Measurements from ENCODE around the gene TMEM123. TPM values are rescaled to one million over a fixed set of nuclear protein-coding genes. Genes with fewer than 3 reads are reported as not detected.
A peak's percentile ranks its signal among the peaks of the same experiment; 100 is the strongest.

Gene TMEM123
- total RNA-seq, 1 donor from 2014 or later: 156 TPM

DNA sequence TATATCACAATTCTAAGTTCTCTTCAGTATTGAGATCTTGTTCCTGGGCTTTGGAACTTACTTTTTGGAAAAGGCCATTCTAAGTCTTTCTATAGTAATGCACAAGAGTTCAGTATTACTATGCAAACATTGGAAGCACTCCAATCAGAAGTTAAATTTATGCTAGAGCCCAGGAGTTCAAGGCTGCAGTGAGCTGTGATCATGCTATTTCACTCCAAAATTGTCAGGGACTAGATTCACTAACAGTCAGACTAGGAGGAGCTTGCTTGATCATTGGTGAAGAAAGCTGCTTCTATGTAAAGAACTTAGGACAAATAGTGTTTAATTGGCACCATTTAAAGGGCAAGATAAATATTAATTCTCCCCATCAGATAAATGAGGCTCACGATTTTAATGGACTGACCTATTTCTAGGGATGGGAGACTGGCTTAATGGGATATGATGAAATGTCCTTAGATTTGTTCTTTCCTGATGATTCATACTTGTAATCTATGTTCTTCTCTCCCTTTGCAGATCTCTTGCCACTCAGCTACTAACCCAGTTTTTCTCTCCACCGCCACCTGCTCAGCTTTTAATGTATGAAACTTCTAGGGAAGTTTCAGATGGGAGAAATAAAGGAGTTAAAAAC lies 32.6 kb upstream of the TMEM123 start:
- no peak for DNase-seq (ENCODE audit: extremely low spot score in 2 of 2)
- H3K4me1 ChIP-seq: no peaks in the 10 kb centered on the region
- H3K4me3 ChIP-seq: no peak overlapping the region
- no peaks in the 10 kb centered on the region for H3K27me3 ChIP-seq
- TF ChIP-seq, protein P1, sequence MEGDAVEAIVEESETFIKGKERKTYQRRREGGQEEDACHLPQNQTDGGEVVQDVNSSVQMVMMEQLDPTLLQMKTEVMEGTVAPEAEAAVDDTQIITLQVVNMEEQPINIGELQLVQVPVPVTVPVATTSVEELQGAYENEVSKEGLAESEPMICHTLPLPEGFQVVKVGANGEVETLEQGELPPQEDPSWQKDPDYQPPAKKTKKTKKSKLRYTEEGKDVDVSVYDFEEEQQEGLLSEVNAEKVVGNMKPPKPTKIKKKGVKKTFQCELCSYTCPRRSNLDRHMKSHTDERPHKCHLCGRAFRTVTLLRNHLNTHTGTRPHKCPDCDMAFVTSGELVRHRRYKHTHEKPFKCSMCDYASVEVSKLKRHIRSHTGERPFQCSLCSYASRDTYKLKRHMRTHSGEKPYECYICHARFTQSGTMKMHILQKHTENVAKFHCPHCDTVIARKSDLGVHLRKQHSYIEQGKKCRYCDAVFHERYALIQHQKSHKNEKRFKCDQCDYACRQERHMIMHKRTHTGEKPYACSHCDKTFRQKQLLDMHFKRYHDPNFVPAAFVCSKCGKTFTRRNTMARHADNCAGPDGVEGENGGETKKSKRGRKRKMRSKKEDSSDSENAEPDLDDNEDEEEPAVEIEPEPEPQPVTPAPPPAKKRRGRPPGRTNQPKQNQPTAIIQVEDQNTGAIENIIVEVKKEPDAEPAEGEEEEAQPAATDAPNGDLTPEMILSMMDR (IDR thresholded peaks at IDR 0.05): no peak
- TF ChIP-seq POLR2AphosphoS5 (IDR thresholded peaks at IDR 0.05; ENCODE audit: insufficient read depth in 1 of 2, low read depth in 1 of 2) (peak in 1 of 2 donors; percentile 32), POLR2A (IDR thresholded peaks at IDR 0.05) (no peak)
- no peak overlapping the region for H3K27ac ChIP-seq
- no peaks in the 10 kb centered on the region for H3K36me3 ChIP-seq
- H3K9me3 ChIP-seq: no peaks in the 10 kb centered on the region
- intact Hi-C loops (cut with DNase I): no loop called here

DNA sequence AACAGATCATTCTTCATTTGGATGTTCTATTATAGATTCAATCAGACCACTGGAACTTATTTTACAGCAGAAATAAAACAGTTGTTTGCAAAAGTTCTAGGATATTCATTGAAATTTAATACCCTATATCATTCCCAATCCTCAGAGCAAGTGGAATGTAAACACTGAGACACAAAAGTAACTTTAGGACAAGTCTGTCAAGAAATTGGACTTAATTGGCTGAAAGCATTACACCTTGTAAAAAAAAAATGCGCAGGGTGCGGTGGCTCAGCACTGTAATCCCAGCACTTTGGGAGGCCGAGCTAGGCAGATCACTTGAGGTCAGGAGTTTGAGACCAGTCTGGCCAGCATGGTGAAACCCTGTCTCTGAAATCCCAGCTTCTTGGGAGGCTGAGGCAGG lies 29.9 kb upstream of the TMEM123 start:
- Histone ChIP-seq H3K27ac (no peak overlapping the region), H3K36me3 (no peaks in the 10 kb centered on the region), H3K27me3 (no peaks in the 10 kb centered on the region), H3K4me3 (no peak overlapping the region), H3K4me1 (no peaks in the 10 kb centered on the region), H3K9me3 (no peaks in the 10 kb centered on the region)
- TF ChIP-seq POLR2A (IDR thresholded peaks at IDR 0.05) (no peak), POLR2AphosphoS5 (IDR thresholded peaks at IDR 0.05; ENCODE audit: insufficient read depth in 1 of 2, low read depth in 1 of 2) (no peak)
- TF ChIP-seq, protein P1 (IDR thresholded peaks at IDR 0.05): no peak
- no peak for DNase-seq (ENCODE audit: extremely low spot score in 2 of 2)
- intact Hi-C loops (cut with DNase I): no loop called here

DNA sequence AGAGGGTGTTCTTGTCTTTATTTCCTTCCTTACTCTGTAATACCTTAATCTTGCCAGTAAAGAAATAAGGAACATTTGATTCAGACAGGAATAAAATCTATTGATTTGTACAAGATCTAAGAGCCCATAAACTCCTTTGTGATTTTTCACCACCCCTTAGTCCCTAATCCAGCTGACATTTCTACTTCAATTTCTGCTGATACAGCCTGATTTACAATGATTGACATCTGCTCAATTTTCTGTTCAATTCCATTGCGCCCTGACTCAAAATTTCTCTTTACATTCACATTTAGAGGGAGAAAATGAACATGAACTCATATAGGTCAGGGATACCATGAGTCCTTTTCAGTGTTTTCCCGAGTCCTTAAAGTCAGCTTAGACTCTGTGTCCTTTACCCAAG lies 27.2 kb upstream of the TMEM123 start:
- Histone ChIP-seq H3K27me3 (no peaks in the 10 kb centered on the region), H3K9me3 (no peaks in the 10 kb centered on the region), H3K4me1 (peaks cover 15% of the 10 kb centered on the region), H3K27ac (no peak overlapping the region), H3K36me3 (no peaks in the 10 kb centered on the region), H3K4me3 (no peak overlapping the region)
- TF ChIP-seq, protein P1 (IDR thresholded peaks at IDR 0.05): no peak
- DNase-seq (ENCODE audit: extremely low spot score in 2 of 2): no peak
- intact Hi-C loops (cut with DNase I): no loop called here

DNA sequence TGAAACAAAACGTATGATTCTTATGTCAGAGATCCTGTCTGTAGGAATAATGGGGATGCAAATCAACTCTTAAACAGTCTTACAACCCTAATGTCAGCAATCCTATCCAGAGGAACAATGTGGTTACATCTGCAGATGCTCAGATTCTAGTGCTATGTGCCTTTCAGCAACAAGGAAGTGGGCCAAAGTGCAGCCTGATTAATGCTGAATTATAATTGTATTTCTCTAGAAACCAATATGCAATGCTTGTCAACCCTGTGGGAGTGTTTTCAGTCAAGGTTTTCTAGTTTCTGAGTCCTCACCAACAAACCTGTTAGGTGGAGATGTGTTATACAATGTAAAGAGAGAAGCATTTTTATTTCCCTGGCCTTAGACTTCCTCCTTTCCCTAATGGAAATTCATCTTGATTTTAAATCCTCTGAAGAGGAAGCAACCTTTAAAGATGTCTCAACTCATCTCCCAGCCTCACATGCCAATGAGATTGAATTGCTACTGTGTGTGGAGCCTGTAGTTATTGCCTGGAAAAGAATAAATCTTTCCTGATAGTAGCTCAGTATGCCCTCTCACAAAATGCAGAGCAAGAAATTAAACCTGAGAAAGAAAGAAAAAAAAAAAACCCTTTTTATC lies 26.2 kb upstream of the TMEM123 start:
- H3K27ac ChIP-seq: no peak overlapping the region
- TF ChIP-seq POLR2A (IDR thresholded peaks at IDR 0.05) (no peak), POLR2AphosphoS5 (IDR thresholded peaks at IDR 0.05; ENCODE audit: insufficient read depth in 1 of 2, low read depth in 1 of 2) (no peak)
- TF ChIP-seq, protein P1 (IDR thresholded peaks at IDR 0.05): no peak
- no peak for DNase-seq (ENCODE audit: extremely low spot score in 2 of 2)
- H3K9me3 ChIP-seq: no peaks in the 10 kb centered on the region
- intact Hi-C loops (cut with DNase I): no loop called here
- no peaks in the 10 kb centered on the region for H3K27me3 ChIP-seq
- H3K36me3 ChIP-seq: no peaks in the 10 kb centered on the region
- peaks cover 15% of the 10 kb centered on the region for H3K4me1 ChIP-seq
- no peak overlapping the region for H3K4me3 ChIP-seq

DNA sequence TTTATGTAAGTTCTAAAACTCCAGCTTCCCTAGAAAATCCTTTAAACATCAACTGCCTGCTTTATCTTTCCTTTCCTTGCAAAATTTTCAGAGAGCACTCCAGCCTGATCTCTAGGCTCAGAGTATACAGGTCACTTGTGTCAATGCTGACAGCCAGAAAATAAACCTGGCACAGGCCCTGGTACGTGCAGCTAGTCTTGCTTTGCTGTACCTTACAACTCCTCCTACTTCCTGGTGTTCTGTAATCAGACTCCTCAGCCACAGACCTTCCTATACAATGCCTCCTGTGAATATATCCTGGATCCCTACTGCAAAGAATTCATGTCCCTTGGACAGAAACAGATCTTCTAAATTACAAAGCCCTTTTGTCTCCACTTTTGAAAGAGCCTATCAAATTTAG lies 24.2 kb upstream of the TMEM123 start:
- H3K9me3 ChIP-seq: no peaks in the 10 kb centered on the region
- no peaks in the 10 kb centered on the region for H3K36me3 ChIP-seq
- TF ChIP-seq POLR2AphosphoS5 (IDR thresholded peaks at IDR 0.05; ENCODE audit: insufficient read depth in 1 of 2, low read depth in 1 of 2): peak in 1 of 2 donors; percentile 47
- no peak for TF ChIP-seq POLR2A (IDR thresholded peaks at IDR 0.05)
- TF ChIP-seq, protein P1 (IDR thresholded peaks at IDR 0.05): no peak
- intact Hi-C loops (cut with DNase I): no loop called here
- no peak overlapping the region for H3K4me3 ChIP-seq
- DNase-seq (ENCODE audit: extremely low spot score in 2 of 2): no peak
- H3K27me3 ChIP-seq: no peaks in the 10 kb centered on the region
- peaks cover 15% of the 10 kb centered on the region for H3K4me1 ChIP-seq
- peak overlapping the region; percentile 15 for H3K27ac ChIP-seq
